HG02884 (cell line): ENCODE data around the gene AMOTL1.

Experiments
- ATAC-seq: cut with Tn5 transposase; IDR thresholded peaks from one replicate; pipeline ENCODE4 v1.9.1; 2021; ENCODE audit warnings: mild to moderate bottlenecking, moderate library complexity; ENCODE audit not compliant: unreplicated experiment

The AMOTL1 gene

GRCh38 chr11:94820480-94820879 is 52.3 kb downstream of the AMOTL1 start:
- no peak for ATAC-seq

GRCh38 chr11:94821439-94821838 is 53.3 kb downstream of the AMOTL1 start:
- ATAC-seq: no peak

- ATAC-seq: no peak
Observed at GRCh38 chr11:94822080-94822479, 53.9 kb downstream of the AMOTL1 start.

GRCh38 chr11:94823102-94823732 is 55.1 kb downstream of the AMOTL1 start:
- no peak for ATAC-seq

- ATAC-seq: no peak
Observed at GRCh38 chr11:94825031-94825430, 56.9 kb downstream of the AMOTL1 start.

- no peak for ATAC-seq
Observed at GRCh38 chr11:94825481-94825880, 57.3 kb downstream of the AMOTL1 start.

GRCh38 chr11:94826415-94826814 is 58.3 kb downstream of the AMOTL1 start:
- no peak for ATAC-seq

GRCh38 chr11:94828088-94828487 is 59.9 kb downstream of the AMOTL1 start:
- ATAC-seq: no peak

GRCh38 chr11:94830722-94831510 is 62.8 kb downstream of the AMOTL1 start:
- no peak for ATAC-seq

- ATAC-seq: no peak
Observed at GRCh38 chr11:94831529-94831928, 63.4 kb downstream of the AMOTL1 start.

- ATAC-seq: no peak
Observed at GRCh38 chr11:94832604-94833235, 64.6 kb downstream of the AMOTL1 start.

- no peak for ATAC-seq
Observed at GRCh38 chr11:94834911-94835593, 66.9 kb downstream of the AMOTL1 start.

- no peak for ATAC-seq
Observed at GRCh38 chr11:94835594-94835927, 67.4 kb downstream of the AMOTL1 start.

GRCh38 chr11:94837317-94837716 is 69.2 kb downstream of the AMOTL1 start:
- no peak for ATAC-seq

- no peak for ATAC-seq
Observed at GRCh38 chr11:94838027-94838731, 70.0 kb downstream of the AMOTL1 start.

GRCh38 chr11:94840209-94840608 is 72.1 kb downstream of the AMOTL1 start:
- ATAC-seq: no peak

- ATAC-seq: no peak
Observed at GRCh38 chr11:94844031-94844430, 75.9 kb downstream of the AMOTL1 start.

- no peak for ATAC-seq
Observed at GRCh38 chr11:94845622-94846021, 77.5 kb downstream of the AMOTL1 start.

GRCh38 chr11:94849839-94850238 is 81.7 kb downstream of the AMOTL1 start:
- ATAC-seq: no peak

GRCh38 chr11:94851864-94852636 is 83.9 kb downstream of the AMOTL1 start:
- ATAC-seq: no peak
